Sigmoid colon (tissue), 7 donors: ENCODE data around the gene NOC2L. TPM values are rescaled to one million over a fixed set of nuclear protein-coding genes. Genes with fewer than 3 reads are reported as not detected.
A peak's percentile ranks its signal among the peaks of the same experiment; 100 is the strongest.

ENCODE experiments used
- DNase-seq: peaks from one replicate; pipeline ENCODE4 v3.0.0-alpha.2; 2019
- H3K27ac ChIP-seq, 4 donors: fragments of 200-600 bp; sonication (generic); one replicate each; pipeline ENCODE4 v1.5.1; 2016 to 2019; ENCODE audit warnings: mild to moderate bottlenecking in 1 of 4
- H3K27me3 ChIP-seq, 3 donors: fragments of 200-600 bp; sonication (generic); one replicate each; pipeline ENCODE4 v1.5.1; 2019; ENCODE audit warnings: mild to moderate bottlenecking in 1 of 3
- H3K36me3 ChIP-seq, 4 donors: fragments of 200-600 bp; sonication (generic); one replicate each; pipeline ENCODE4 v1.5.1; 2016 to 2019
- H3K4me1 ChIP-seq, 4 donors: fragments of 200-600 bp; sonication (generic); one replicate each; pipeline ENCODE4 v1.5.1; 2017 to 2019
- H3K4me3 ChIP-seq, 4 donors: fragments of 200-600 bp; sonication (generic); one replicate each; pipeline ENCODE4 v1.5.1; 2017 to 2019; ENCODE audit warnings: mild to moderate bottlenecking in 2 of 4, moderate library complexity in 1 of 4
- H3K9me3 ChIP-seq, 4 donors: fragments of 200-600 bp in 3 of 4; sonication (generic) in 3 of 4; one replicate each; pipeline versions ENCODE4 v1.5.1 to v1.6.1; 2013 to 2019
- CTCF ChIP-seq, 4 experiments: fragments of 450-650 bp in 3 of 4; fragments of 200-600 bp in 1 of 4; IDR thresholded peaks; one replicate each; pipeline ENCODE4 v1.5.1; 2016 to 2019; ENCODE audit warnings: antibody characterized with exemption in 4 of 4, mild to moderate bottlenecking in 3 of 4, moderate library complexity in 2 of 4
- EP300 ChIP-seq, 4 donors: sonication (generic); formaldehyde crosslinking; IDR thresholded peaks; one replicate each; pipeline ENCODE4 v1.6.1; 2017; ENCODE audit warnings: antibody characterized with exemption in 4 of 4
- POLR2A ChIP-seq, 2 donors: fragments of 450-650 bp; IDR thresholded peaks; one replicate each; pipeline ENCODE4 v1.6.1; 2016; ENCODE audit warnings: antibody characterized with exemption in 2 of 2, mild to moderate bottlenecking in 2 of 2, moderate library complexity in 2 of 2
- POLR2AphosphoS5 ChIP-seq, 4 donors: sonication (generic); formaldehyde crosslinking; IDR thresholded peaks; one replicate each; pipeline ENCODE4 v1.6.1; 2017; ENCODE audit warnings: antibody characterized with exemption in 4 of 4
- WGBS, 2 donors: extraction: QIAGEN DNeasy Blood & Tissue Kit; methylation state at CpG; one replicate each; pipeline ENCODE4 v1.1.7; 2013; 5-methylcytosine and 5-hydroxymethylcytosine counted together
- intact Hi-C: fragments of 100-400 bp; cut with DNase I; formaldehyde crosslinking; loops from one replicate; pipeline ENCODE4 v1.15.1; 2023
- polyA plus RNA-seq, 3 donors: library from polyadenylated mRNA; stranded (reverse); fragments of 200-250 nt; gene quantifications; one replicate each; pipeline ENCODE4 v1.2.3, GENCODE V29; 2013
- total RNA-seq, 4 donors: library from RNA; depleted of rRNA; stranded (reverse); fragments of >200 nt; gene quantifications; one replicate each; pipeline ENCODE4 v1.1.0, GENCODE V29; 2016
- donor health status: healthy with polysubstance abuse.
- donor health status: Bipolar disorder and iron deficiency.
- donor health status: healthy.

Gene NOC2L
- total and polyA plus RNA-seq, 7 donors, result 25.4 to 81.6 (median 27.1) TPM

- DNase-seq, result no peak
- Histone ChIP-seq H3K27ac (peak overlapping the region in 3 of 4 donors; percentile 56 to 75 (median 64)), H3K9me3 (no peaks in the 10 kb centered on the region), H3K27me3 (peaks cover 47 to 65% (median 56%) of the 10 kb centered on the region in 3 donors), H3K4me1 (peaks cover 0 to 40% (median 38%) of the 10 kb centered on the region in 4 donors), H3K4me3 (peak overlapping the region in 3 of 4 donors; percentile 19 to 49 (median 42)), H3K36me3 (peaks cover 0 to 31% (median under 1%) of the 10 kb centered on the region in 4 donors)
- intact Hi-C loops, result loop anchor here (5.0 kb wide), 1 partner anchor 35 kb away; no protein-coding TSS in a partner anchor
- TF ChIP-seq POLR2AphosphoS5 (IDR thresholded peaks at IDR 0.05), result no peak
- TF ChIP-seq CTCF (IDR thresholded peaks at IDR 0.05), result no peak
- no peak for TF ChIP-seq EP300 (IDR thresholded peaks at IDR 0.05)
- no peak for TF ChIP-seq POLR2A (IDR thresholded peaks at IDR 0.05)
- WGBS, 2 donors, result 1 to 2% methylated on average over 48 of the region's 48 CpGs
These were observed 16.6 kb downstream of the NOC2L start for GRCh38 chr1:942411-942821.

- 1% methylated on average over 98 of the region's 98 CpGs for WGBS, 2 donors
- H3K9me3 ChIP-seq, result no peaks in the 10 kb centered on the region
- H3K4me1 ChIP-seq, result peaks cover 0 to 40% (median 38%) of the 10 kb centered on the region in 4 donors
- peak; percentile 88 for DNase-seq
- peak overlapping the region; percentile 63 to 75 (median 64) for H3K27ac ChIP-seq
- intact Hi-C loops, result loop anchor here (5.0 kb wide), 1 partner anchor 34 kb away; no protein-coding TSS in a partner anchor
- peak overlapping the region in 3 of 4 donors; percentile 19 to 49 (median 42) for H3K4me3 ChIP-seq
- H3K36me3 ChIP-seq, result peaks cover 0 to 24% (median 0%) of the 10 kb centered on the region in 4 donors
- TF ChIP-seq POLR2AphosphoS5 (IDR thresholded peaks at IDR 0.05), result no peak
- no peak for TF ChIP-seq CTCF (IDR thresholded peaks at IDR 0.05)
- H3K27me3 ChIP-seq, result peaks cover 47 to 71% (median 61%) of the 10 kb centered on the region in 3 donors
These were observed 17.3 kb downstream of the NOC2L start for GRCh38 chr1:941588-942383.

- TF ChIP-seq CTCF (IDR thresholded peaks at IDR 0.05) (no peak), EP300 (IDR thresholded peaks at IDR 0.05) (no peak), POLR2AphosphoS5 (IDR thresholded peaks at IDR 0.05) (no peak), POLR2A (IDR thresholded peaks at IDR 0.05) (no peak)
- peaks cover 0 to 17% (median 0%) of the 10 kb centered on the region in 4 donors for H3K36me3 ChIP-seq
- intact Hi-C loops, result loop anchor here (5.0 kb wide), 1 partner anchor 34 kb away; no protein-coding TSS in a partner anchor
- DNase-seq, result no peak
- peaks cover 47 to 78% (median 68%) of the 10 kb centered on the region in 3 donors for H3K27me3 ChIP-seq
- peak overlapping the region; percentile 63 to 75 (median 64) for H3K27ac ChIP-seq
- 2 to 3% methylated on average over 36 of the region's 36 CpGs for WGBS, 2 donors
- peak overlapping the region in 3 of 4 donors; percentile 39 to 49 (median 44) for H3K4me3 ChIP-seq
- H3K4me1 ChIP-seq, result peaks cover 0 to 40% (median 38%) of the 10 kb centered on the region in 4 donors
- H3K9me3 ChIP-seq, result no peaks in the 10 kb centered on the region
These were observed 18.0 kb downstream of the NOC2L start for GRCh38 chr1:941015-941587.

DNA sequence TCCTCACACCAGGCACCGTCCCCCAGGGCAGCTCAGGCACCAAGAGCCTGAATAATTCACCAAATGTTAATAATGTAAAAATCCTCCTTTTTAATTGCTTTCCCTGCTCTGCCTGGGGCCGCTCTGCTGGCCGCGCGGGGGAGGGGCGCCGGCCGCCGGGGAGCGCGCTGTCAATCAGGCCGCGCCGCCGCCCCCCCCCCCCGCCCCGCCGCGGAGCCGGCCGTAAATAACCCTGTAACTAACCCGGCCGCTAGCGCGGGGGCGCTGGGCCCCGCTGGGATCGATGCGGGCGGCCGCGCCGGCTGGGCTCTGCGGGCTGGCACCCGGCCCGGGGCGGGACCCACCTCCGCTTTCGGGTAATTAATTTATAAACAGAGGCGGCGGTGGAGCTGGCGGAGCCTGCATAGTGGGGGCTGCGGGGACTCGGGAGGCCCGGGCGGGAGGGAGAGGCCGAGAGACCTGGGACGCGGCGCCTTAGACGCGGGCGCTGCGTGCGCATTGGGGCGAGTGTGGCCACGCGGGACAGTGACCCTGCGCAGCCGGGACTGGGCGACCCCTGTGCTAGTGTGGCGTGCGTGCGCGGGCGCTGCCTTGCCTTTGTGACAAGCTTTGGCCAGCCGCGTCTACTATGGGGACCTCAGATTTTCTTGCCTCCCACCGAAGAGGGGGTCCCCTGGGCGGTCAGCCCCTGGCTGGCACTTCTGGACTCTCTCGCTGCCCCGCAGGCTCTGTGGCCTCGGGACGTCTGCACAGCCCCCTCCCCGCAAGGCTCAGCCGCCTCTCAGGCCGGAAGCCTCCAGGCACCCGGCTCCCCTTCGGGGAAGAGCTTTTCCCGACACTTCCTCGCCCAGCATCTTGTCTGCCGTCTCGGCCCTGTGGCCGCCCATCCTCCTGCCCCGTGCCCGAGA, 18.7 kb downstream of the NOC2L start:
- no peaks in the 10 kb centered on the region for H3K9me3 ChIP-seq
- peaks cover 0 to 48% (median 44%) of the 10 kb centered on the region in 4 donors for H3K4me1 ChIP-seq
- peak overlapping the region; percentile 63 to 75 (median 64) for H3K27ac ChIP-seq
- peak overlapping the region; percentile 2 to 49 (median 42) for H3K4me3 ChIP-seq
- TF ChIP-seq EP300 (IDR thresholded peaks at IDR 0.05) (no peak), POLR2A (IDR thresholded peaks at IDR 0.05) (no peak), CTCF (IDR thresholded peaks at IDR 0.05) (no peak), POLR2AphosphoS5 (IDR thresholded peaks at IDR 0.05) (no peak)
- peak; percentile 82 for DNase-seq
- 0 to 1% methylated on average over 86 of the region's 86 CpGs for WGBS, 2 donors
- H3K27me3 ChIP-seq, result peaks cover 53 to 85% (median 76%) of the 10 kb centered on the region in 3 donors
- intact Hi-C loops, result loop anchor here (5.0 kb wide), 1 partner anchor 33 kb away; no protein-coding TSS in a partner anchor
- H3K36me3 ChIP-seq, result peaks cover 0 to 10% (median 0%) of the 10 kb centered on the region in 4 donors
